ENCODE data around the gene TSPAN1.

DNA sequence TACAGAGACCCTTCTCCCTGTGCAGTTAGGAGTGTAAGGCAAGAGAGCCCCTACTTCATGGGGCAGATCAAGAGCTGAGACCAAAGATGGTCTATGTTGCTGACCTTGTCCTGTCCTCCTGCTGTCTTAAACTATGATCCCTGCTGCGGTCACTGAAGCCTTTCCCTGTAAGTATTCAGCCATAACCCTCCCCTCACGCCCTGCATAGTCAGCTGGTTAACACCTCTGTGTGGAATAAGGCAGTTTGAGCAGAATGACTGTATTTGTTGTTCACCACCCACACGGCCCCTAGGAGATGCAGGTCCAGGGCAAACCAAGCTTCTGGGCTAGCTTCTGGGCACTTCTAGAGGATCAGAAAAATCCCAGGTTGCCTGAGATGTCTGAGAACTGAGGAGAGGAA is 356 bp downstream of the TSPAN1 start:
- TF ChIP-seq POLR2A (IDR thresholded peaks at IDR 0.05; ENCODE audit: low read depth, low read length) (no peak), POLR2AphosphoS5 (IDR thresholded peaks at IDR 0.05; ENCODE audit: low read depth, low read length) (no peak), TAF1 (IDR thresholded peaks at IDR 0.05; ENCODE audit: borderline replicate concordance, low read depth, low read length) (no peak)

Data from GM12892 (cell line).